H1 (cell line): ENCODE results near the gene MLPH. TPM values are rescaled to one million over a fixed set of nuclear protein-coding genes. Genes with fewer than 3 reads are reported as not detected.

Source experiments
- BRCA1 ChIP-seq: IDR thresholded peaks from 2 replicates; pipeline ENCODE4 v1.6.1; 2012; ENCODE audit warnings: low read depth, low read length, improper control_type of control experiment
- RBBP5 ChIP-seq: IDR thresholded peaks from 2 replicates; pipeline ENCODE4 v1.7.1; 2012; ENCODE audit warnings: low read depth, mild to moderate bottlenecking, inconsistent platforms, low read length, moderate library complexity, borderline replicate concordance
- SIN3A ChIP-seq, 2 experiments: IDR thresholded peaks in 1 of 2; conservative IDR thresholded peaks in 1 of 2; 2 replicates each; pipeline ENCODE4 v1.6.1; 2011 to 2012; ENCODE audit warnings: low read length in 2 of 2, improper control_type of control experiment in 1 of 2, low read depth in 1 of 2, mild to moderate bottlenecking in 1 of 2
- TCF12 ChIP-seq: IDR thresholded peaks from 2 replicates; pipeline ENCODE4 v1.6.1; 2011; ENCODE audit warnings: low read depth, mild to moderate bottlenecking, low read length
- polyA plus RNA-seq, 7 experiments: library from polyadenylated mRNA; depleted of rRNA in 3 of 7; stranded (reverse) in 5 of 7; unstranded in 2 of 7; fragments of >200 nt in 5 of 7; fragments of 200-250 nt in 2 of 7; gene quantifications; 1 replicate in 5 of 7; 2 replicates in 1 of 7; 4 replicates in 1 of 7; pipeline versions ENCODE4 v1.2.1 to v1.2.3, GENCODE V29; 2011 to 2013; ENCODE audit warnings: missing spikeins in 2 of 7, mixed read lengths in 2 of 7
- total RNA-seq: library from RNA; stranded (reverse); fragmentation: NEBNext Ultra II Directional; extraction: Animal tissue kit (Norgen Biotek cat#: 25700); gene quantifications from 2 replicates; pipeline ENCODE4 v1.2.1, GENCODE V29; 2021
- TF ChIP-seq, protein P1 (sequence below): IDR thresholded peaks from 2 replicates; pipeline ENCODE4 v1.6.1; 2012; ENCODE audit warnings: low read length, inconsistent platforms

The MLPH gene
- total and polyA plus RNA-seq, 2 of the 8 experiments (the other 6 are each of a cell fraction or from before 2014, with no cell fraction given): 12.7 to 17.0 TPM

DNA sequence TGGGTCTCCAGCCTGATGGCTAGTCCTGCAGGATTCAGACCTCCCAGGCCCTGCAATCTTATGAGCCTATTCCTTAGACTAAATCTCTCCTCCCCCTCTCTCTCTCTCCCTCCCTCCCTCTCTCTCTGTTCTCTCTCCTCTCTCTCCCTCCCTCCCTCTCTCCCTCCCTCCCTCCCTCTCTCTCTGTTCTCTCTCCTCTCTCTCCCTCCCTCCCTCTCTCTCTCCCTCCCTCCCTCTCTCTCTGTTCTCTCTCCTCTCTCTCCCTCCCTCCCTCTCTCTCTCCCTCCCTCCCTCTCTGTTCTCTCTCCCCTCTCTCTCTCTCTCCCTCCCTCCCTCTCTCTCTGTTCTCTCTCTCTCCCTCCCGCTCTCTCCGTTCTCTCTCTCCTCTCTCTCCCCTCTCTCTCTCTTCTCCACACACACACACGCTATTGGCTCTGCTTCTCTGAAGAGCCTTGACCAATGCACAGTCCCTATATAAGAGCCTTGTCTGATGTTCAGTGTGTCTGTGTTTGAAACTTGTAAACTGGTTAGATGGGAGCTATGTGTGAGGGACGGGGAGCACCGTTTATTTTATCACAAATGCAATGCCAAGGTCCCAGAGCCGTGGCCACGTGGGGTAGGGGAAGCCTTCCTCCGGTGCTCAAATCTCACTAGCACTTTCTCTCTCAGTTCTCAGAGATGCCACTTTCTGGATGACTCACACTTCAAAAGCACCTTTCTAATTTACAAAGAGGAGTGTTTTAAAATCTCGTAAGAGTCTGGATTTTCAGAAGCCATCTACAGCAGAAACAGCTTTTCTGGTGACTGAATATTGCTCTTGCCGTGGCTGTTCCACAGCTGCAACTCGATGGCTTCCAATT lies 70.0 kb downstream of the MLPH start (continued):
- TF ChIP-seq SIN3A (conservative IDR thresholded peaks at IDR 0.05 in 1 of 2, IDR thresholded peaks at IDR 0.05 in 1 of 2; ENCODE audit: low read depth in 1 of 2, low read length in 2 of 2): no peak
- TF ChIP-seq TCF12: no peak
- TF ChIP-seq, protein P1, sequence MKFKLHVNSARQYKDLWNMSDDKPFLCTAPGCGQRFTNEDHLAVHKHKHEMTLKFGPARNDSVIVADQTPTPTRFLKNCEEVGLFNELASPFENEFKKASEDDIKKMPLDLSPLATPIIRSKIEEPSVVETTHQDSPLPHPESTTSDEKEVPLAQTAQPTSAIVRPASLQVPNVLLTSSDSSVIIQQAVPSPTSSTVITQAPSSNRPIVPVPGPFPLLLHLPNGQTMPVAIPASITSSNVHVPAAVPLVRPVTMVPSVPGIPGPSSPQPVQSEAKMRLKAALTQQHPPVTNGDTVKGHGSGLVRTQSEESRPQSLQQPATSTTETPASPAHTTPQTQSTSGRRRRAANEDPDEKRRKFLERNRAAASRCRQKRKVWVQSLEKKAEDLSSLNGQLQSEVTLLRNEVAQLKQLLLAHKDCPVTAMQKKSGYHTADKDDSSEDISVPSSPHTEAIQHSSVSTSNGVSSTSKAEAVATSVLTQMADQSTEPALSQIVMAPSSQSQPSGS: no peak
- TF ChIP-seq BRCA1: no peak
- no peak for TF ChIP-seq RBBP5
